Mesendoderm (in vitro differentiated cells): Measurements from ENCODE around the gene ZNF382.

Experiments
- DNase-seq: peaks from one replicate; pipeline ENCODE4 v3.0.0; 2013
- H2AK5ac ChIP-seq: 2 replicates; pipeline ENCODE4 v1.6.1; 2013; ENCODE audit warnings: low read length, inconsistent platforms
- H2BK120ac ChIP-seq: 2 replicates; pipeline ENCODE4 v1.6.1; 2013; ENCODE audit warnings: low read depth, mild to moderate bottlenecking, low read length, moderate library complexity, mixed read lengths
- H2BK15ac ChIP-seq: replicated peaks from 2 replicates; pipeline ENCODE4 v1.6.1; 2013; ENCODE audit warnings: low read depth, mild to moderate bottlenecking, moderate library complexity
- H2BK5ac ChIP-seq: 2 replicates; pipeline ENCODE4 v1.6.1; 2013; ENCODE audit warnings: low read length, inconsistent platforms
- H3K18ac ChIP-seq: 2 replicates; pipeline ENCODE4 v1.6.1; 2013; ENCODE audit warnings: mild to moderate bottlenecking, low read length, mixed read lengths
- H3K23ac ChIP-seq: one replicate; pipeline ENCODE4 v1.6.1; 2013; ENCODE audit warnings: low read length
- H3K27ac ChIP-seq: 2 replicates; pipeline ENCODE4 v1.5.1; 2013; ENCODE audit warnings: low read depth, mild to moderate bottlenecking, inconsistent platforms, low read length, moderate library complexity
- H3K27me3 ChIP-seq: 2 replicates; pipeline ENCODE4 v1.6.1; 2013; ENCODE audit warnings: low read length, control low read depth, mild to moderate bottlenecking, inconsistent platforms; ENCODE audit not compliant: insufficient read depth, poor library complexity
- H3K36me3 ChIP-seq: 2 replicates; pipeline ENCODE4 v1.6.1; 2013; ENCODE audit warnings: low read length, inconsistent platforms; ENCODE audit not compliant: control insufficient read depth, insufficient read depth
- H3K4ac ChIP-seq: one replicate; pipeline ENCODE4 v1.6.1; 2013; ENCODE audit warnings: low read depth, mild to moderate bottlenecking, low read length, moderate library complexity
- H3K4me1 ChIP-seq: 2 replicates; pipeline ENCODE4 v1.6.1; 2013; ENCODE audit warnings: low read depth, low read length, inconsistent platforms; ENCODE audit not compliant: control insufficient read depth
- H3K4me2 ChIP-seq: 2 replicates; pipeline ENCODE4 v1.6.1; 2013; ENCODE audit warnings: low read length
- H3K4me3 ChIP-seq: 2 replicates; pipeline ENCODE4 v1.5.1; 2013; ENCODE audit warnings: mild to moderate bottlenecking, low read length
- H3K56ac ChIP-seq: one replicate; pipeline ENCODE4 v1.6.1; 2013; ENCODE audit warnings: low read length
- H3K79me1 ChIP-seq: 2 replicates; pipeline ENCODE4 v1.6.1; 2013; ENCODE audit warnings: low read length, inconsistent platforms
- H3K79me2 ChIP-seq: 2 replicates; pipeline ENCODE4 v1.6.1; 2013; ENCODE audit warnings: mild to moderate bottlenecking, low read length; ENCODE audit not compliant: control insufficient read depth, insufficient read depth
- H3K9ac ChIP-seq: 2 replicates; pipeline ENCODE4 v1.6.1; 2013; ENCODE audit warnings: low read length, inconsistent platforms
- H4K5ac ChIP-seq: one replicate; pipeline ENCODE4 v1.6.1; 2013; ENCODE audit warnings: low read length
- H4K8ac ChIP-seq: one replicate; pipeline ENCODE4 v1.6.1; 2013; ENCODE audit warnings: low read depth, mild to moderate bottlenecking, control low read depth, low read length, moderate library complexity
- WGBS: extraction: QIAGEN DNeasy Blood & Tissue Kit; methylation state at CpG from one replicate; pipeline ENCODE4 v1.1.7; 2013; ENCODE audit warnings: low lambda C conversion rate, missing lambda C conversion rate; ENCODE audit not compliant: insufficient coverage; ENCODE audit errors: extremely low coverage; 5-methylcytosine and 5-hydroxymethylcytosine counted together

The ZNF382 gene

DNA sequence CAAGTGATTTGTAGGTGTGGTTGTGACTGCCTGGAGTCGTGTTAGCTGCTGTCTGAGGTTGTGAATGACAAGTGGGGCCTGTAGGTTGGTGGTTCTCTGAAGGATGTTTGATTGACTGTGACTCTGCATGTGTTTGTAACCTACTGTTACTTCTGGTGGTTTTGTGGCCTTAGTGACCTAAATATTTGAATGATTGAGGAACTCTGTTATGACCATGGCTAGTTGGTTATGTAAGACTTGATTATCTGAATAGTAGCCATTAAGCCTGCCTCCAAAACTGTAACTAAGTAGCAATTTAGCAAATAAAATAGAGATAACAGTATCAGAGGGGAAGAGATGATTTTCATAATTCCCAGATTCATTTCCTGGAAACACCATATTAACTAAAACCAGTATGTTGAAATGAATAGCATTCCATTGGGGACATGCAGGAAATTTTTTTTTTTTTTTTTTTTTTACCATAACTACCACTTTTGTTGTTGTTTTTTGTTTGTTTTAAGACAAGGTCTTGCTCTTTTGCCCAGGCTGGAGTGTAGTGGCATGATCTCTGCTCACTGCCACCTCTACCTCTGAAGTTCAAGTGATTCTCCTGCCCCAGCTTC lies 865 bp downstream of the ZNF382 start:
- H3K79me1 ChIP-seq: no peaks in the 10 kb centered on the region
- peak overlapping the region; percentile 90 for H3K56ac ChIP-seq
- H2BK15ac ChIP-seq: no peak overlapping the region
- H3K27ac ChIP-seq: no peak overlapping the region
- H3K23ac ChIP-seq: no peak overlapping the region
- H4K5ac ChIP-seq: no peak overlapping the region
- H3K4me2 ChIP-seq: peak overlapping the region; percentile 34
- no peaks in the 10 kb centered on the region for H3K79me2 ChIP-seq
- no peak overlapping the region for H3K4ac ChIP-seq
- no peaks in the 10 kb centered on the region for H3K27me3 ChIP-seq
- no peaks in the 10 kb centered on the region for H3K36me3 ChIP-seq
- no peak overlapping the region for H3K18ac ChIP-seq
- no peaks in the 10 kb centered on the region for H3K4me1 ChIP-seq
- no CpG with 5 or more reads among the region's 1 CpG for WGBS
- no peak for DNase-seq
- H3K4me3 ChIP-seq: peak overlapping the region; percentile 76
- peak overlapping the region; percentile 84 for H3K9ac ChIP-seq
- no peak overlapping the region for H4K8ac ChIP-seq
- H2BK5ac ChIP-seq: no peak overlapping the region
- H2AK5ac ChIP-seq: no peak overlapping the region
- H2BK120ac ChIP-seq: no peak overlapping the region

- Histone ChIP-seq H2AK5ac (no peak overlapping the region), H3K27ac (no peak overlapping the region), H3K18ac (no peak overlapping the region), H3K36me3 (no peaks in the 10 kb centered on the region), H3K79me2 (no peaks in the 10 kb centered on the region), H2BK5ac (no peak overlapping the region), H3K9ac (no peak overlapping the region), H3K27me3 (no peaks in the 10 kb centered on the region), H3K79me1 (no peaks in the 10 kb centered on the region), H3K4me1 (no peaks in the 10 kb centered on the region), H4K5ac (no peak overlapping the region), H3K4me2 (no peak overlapping the region), H3K56ac (no peak overlapping the region), H3K23ac (no peak overlapping the region), H2BK15ac (no peak overlapping the region), H3K4ac (no peak overlapping the region), H3K4me3 (peak overlapping the region; percentile 8), H2BK120ac (no peak overlapping the region), H4K8ac (no peak overlapping the region)
- DNase-seq: peak; percentile 17
- no CpG with 5 or more reads among the region's 5 CpGs for WGBS
These were observed 21.9 kb downstream of the ZNF382 start for GRCh38 chr19:36627057-36627456.

DNA sequence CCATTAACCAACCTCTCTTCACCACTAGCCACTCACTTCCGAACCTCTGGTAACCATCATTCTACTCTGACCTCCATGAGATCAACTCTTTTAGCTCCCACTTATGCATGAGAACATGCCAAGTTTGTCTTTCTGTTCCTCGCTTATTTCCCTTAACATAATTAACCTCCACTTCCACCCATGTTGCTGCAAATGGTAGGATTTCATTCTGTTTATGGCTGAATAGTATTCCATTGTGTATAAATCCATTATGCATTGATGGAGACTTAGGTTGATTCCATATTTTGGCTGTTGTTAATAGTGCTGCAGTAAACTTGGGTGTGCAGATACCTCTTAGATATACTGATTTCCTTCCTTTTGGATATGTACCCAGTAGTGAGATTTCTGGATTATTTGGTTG lies 30.2 kb downstream of the ZNF382 start:
- no peak overlapping the region for H2BK15ac ChIP-seq
- no peak overlapping the region for H3K27ac ChIP-seq
- H3K18ac ChIP-seq: no peak overlapping the region
- H4K5ac ChIP-seq: no peak overlapping the region
- H3K27me3 ChIP-seq: no peaks in the 10 kb centered on the region
- H3K4me2 ChIP-seq: no peak overlapping the region
- no peak overlapping the region for H2BK5ac ChIP-seq
- no peaks in the 10 kb centered on the region for H3K4me1 ChIP-seq
- no peak overlapping the region for H4K8ac ChIP-seq
- H3K4me3 ChIP-seq: no peak overlapping the region
- H2AK5ac ChIP-seq: no peak overlapping the region
- H3K23ac ChIP-seq: no peak overlapping the region
- no peak overlapping the region for H2BK120ac ChIP-seq
- no peaks in the 10 kb centered on the region for H3K36me3 ChIP-seq
- H3K56ac ChIP-seq: no peak overlapping the region
- no peak overlapping the region for H3K4ac ChIP-seq
- no peaks in the 10 kb centered on the region for H3K79me1 ChIP-seq
- no CpG with 5 or more reads among the region's 2 CpGs for WGBS
- no peak overlapping the region for H3K9ac ChIP-seq
- DNase-seq: no peak
- H3K79me2 ChIP-seq: no peaks in the 10 kb centered on the region

DNA sequence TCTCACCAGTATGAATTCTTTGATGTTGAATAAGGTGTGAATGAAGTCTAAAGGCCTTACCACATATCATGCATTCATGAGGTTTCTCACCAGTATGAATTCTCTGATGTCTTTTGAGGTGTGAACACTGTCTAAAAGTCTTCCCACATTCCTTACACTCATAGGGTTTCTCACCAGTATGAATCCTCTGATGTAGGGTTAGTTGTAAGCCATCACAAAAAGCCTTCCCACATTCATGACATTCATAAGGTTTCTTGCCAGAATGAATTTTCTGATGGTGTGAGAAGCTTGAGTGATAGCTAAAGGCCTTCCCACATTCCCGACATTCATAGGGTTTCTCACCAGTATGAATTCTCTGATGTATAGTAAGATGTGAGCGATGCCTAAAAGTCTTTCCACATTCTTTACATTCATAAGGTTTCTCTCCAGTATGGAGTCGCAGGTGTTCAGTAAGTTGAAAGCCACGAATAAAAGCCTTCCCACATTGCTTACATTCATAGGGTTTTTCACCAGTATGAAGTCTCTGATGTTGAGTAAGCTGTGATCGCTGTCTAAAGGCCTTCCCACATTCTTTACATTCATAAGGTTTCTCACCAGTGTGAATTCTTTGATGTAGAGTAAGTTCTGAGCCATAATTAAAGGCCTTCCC lies 33.9 kb downstream of the ZNF382 start:
- H3K4me2 ChIP-seq: no peak overlapping the region
- H2BK120ac ChIP-seq: no peak overlapping the region
- no peaks in the 10 kb centered on the region for H3K36me3 ChIP-seq
- no peak overlapping the region for H3K56ac ChIP-seq
- no peak overlapping the region for H4K5ac ChIP-seq
- no peak overlapping the region for H3K23ac ChIP-seq
- peak overlapping the region; percentile 14 for H3K4me3 ChIP-seq
- H3K27ac ChIP-seq: no peak overlapping the region
- H3K4me1 ChIP-seq: no peaks in the 10 kb centered on the region
- no peak overlapping the region for H4K8ac ChIP-seq
- peak; percentile 38 for DNase-seq
- no peaks in the 10 kb centered on the region for H3K79me2 ChIP-seq
- no CpG with 5 or more reads among the region's 5 CpGs for WGBS
- H2BK5ac ChIP-seq: no peak overlapping the region
- H3K4ac ChIP-seq: no peak overlapping the region
- no peak overlapping the region for H2BK15ac ChIP-seq
- no peaks in the 10 kb centered on the region for H3K27me3 ChIP-seq
- H3K18ac ChIP-seq: no peak overlapping the region
- H2AK5ac ChIP-seq: no peak overlapping the region
- H3K79me1 ChIP-seq: no peaks in the 10 kb centered on the region
- no peak overlapping the region for H3K9ac ChIP-seq

- H4K8ac ChIP-seq: no peak overlapping the region
- no peak overlapping the region for H2BK15ac ChIP-seq
- no peak overlapping the region for H3K4me3 ChIP-seq
- no peaks in the 10 kb centered on the region for H3K79me2 ChIP-seq
- H3K36me3 ChIP-seq: no peaks in the 10 kb centered on the region
- H3K18ac ChIP-seq: no peak overlapping the region
- no peak overlapping the region for H3K23ac ChIP-seq
- no peak for DNase-seq
- no peak overlapping the region for H2AK5ac ChIP-seq
- H2BK5ac ChIP-seq: no peak overlapping the region
- no peaks in the 10 kb centered on the region for H3K4me1 ChIP-seq
- no peaks in the 10 kb centered on the region for H3K27me3 ChIP-seq
- no peak overlapping the region for H4K5ac ChIP-seq
- H3K4ac ChIP-seq: no peak overlapping the region
- no peak overlapping the region for H3K4me2 ChIP-seq
- no peak overlapping the region for H2BK120ac ChIP-seq
- H3K9ac ChIP-seq: no peak overlapping the region
- no peak overlapping the region for H3K56ac ChIP-seq
- H3K79me1 ChIP-seq: no peaks in the 10 kb centered on the region
- no peak overlapping the region for H3K27ac ChIP-seq
- no CpG with 5 or more reads among the region's 2 CpGs for WGBS
These were observed 41.6 kb downstream of the ZNF382 start for GRCh38 chr19:36646746-36647145.

DNA sequence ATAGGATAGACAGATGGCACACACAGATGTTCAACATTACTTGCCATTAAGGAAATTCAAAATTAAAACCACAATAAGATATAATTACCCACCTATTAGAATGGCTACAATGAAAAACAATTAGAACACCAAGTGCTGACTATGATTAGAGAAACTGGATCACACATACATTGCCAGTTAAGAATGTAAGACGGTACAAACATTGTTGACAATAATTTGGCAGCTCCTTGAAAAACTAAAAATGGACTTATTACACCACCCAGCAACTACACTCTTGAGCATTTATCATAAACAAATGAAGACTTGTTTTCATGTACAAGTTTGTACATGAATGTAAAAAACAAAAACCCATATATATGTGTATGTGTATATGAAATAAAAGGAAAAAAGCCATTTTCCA lies 47.8 kb downstream of the ZNF382 start:
- Histone ChIP-seq H3K79me2 (no peaks in the 10 kb centered on the region), H3K79me1 (no peaks in the 10 kb centered on the region), H3K23ac (no peak overlapping the region), H3K4me3 (no peak overlapping the region), H3K36me3 (no peaks in the 10 kb centered on the region), H3K4me1 (no peaks in the 10 kb centered on the region), H2BK5ac (no peak overlapping the region), H3K4ac (no peak overlapping the region), H2BK15ac (no peak overlapping the region), H4K8ac (no peak overlapping the region), H3K4me2 (no peak overlapping the region), H3K9ac (no peak overlapping the region), H3K27me3 (no peaks in the 10 kb centered on the region), H3K56ac (no peak overlapping the region), H4K5ac (no peak overlapping the region), H2AK5ac (no peak overlapping the region), H3K27ac (no peak overlapping the region), H2BK120ac (no peak overlapping the region), H3K18ac (no peak overlapping the region)
- no peak for DNase-seq
- no CpG with 5 or more reads among the region's 1 CpG for WGBS
